Nephron progenitor cell (in vitro differentiated cells): Measurements from ENCODE around the gene CHKA.
A peak's percentile ranks its signal among the peaks of the same experiment; 100 is the strongest.

Source experiments
- DNase-seq: peaks from one replicate; pipeline ENCODE4 v3.0.0; 2021
- H3K27ac Mint-ChIP-seq: 2 replicates; pipeline ENCODE4 v1.8.0; 2021; ENCODE audit warnings: mild to moderate bottlenecking, moderate library complexity, mixed read lengths
- H3K27me3 Mint-ChIP-seq: 2 replicates; pipeline ENCODE4 v1.8.0; 2021; ENCODE audit warnings: mild to moderate bottlenecking, low read depth, mixed read lengths; ENCODE audit not compliant: poor library complexity
- H3K36me3 Mint-ChIP-seq: 2 replicates; pipeline ENCODE4 v1.8.0; 2021; ENCODE audit warnings: low read depth, mixed read lengths
- H3K4me1 Mint-ChIP-seq: 2 replicates; pipeline ENCODE4 v1.8.0; 2021; ENCODE audit warnings: mixed read lengths
- H3K4me3 Mint-ChIP-seq: 2 replicates; pipeline ENCODE4 v1.8.0; 2021; ENCODE audit warnings: mild to moderate bottlenecking, moderate library complexity, mixed read lengths
- H3K9me3 Mint-ChIP-seq: 2 replicates; pipeline ENCODE4 v1.8.0; 2021; ENCODE audit warnings: mild to moderate bottlenecking, moderate library complexity, mixed read lengths
- CTCF ChIP-seq: fragments of 200-600 bp; sonication (generic); IDR thresholded peaks from 2 replicates; pipeline ENCODE4 v1.5.0; 2021; ENCODE audit warnings: antibody characterized with exemption

The CHKA gene

GRCh38 chr11:68010090-68011041 is 110.8 kb downstream of the CHKA start, which contains the start of gene ALDH3B1:
TSS of gene ALDH3B1 (plus strand) at chr11:68010327. CDS start at chr11:68015298, 4,971 bp downstream.
- Mint-ChIP-seq H3K4me1 (peaks cover 33% of the 10 kb centered on the region), H3K4me3 (no peak within 1 kb of the TSS), H3K27ac (peak within 1 kb of the TSS; percentile 20), H3K36me3 (no peaks in the 10 kb centered on the region), H3K27me3 (peaks cover 12% of the 10 kb centered on the region), H3K9me3 (no peaks in the 10 kb centered on the region)
- TF ChIP-seq CTCF, result no peak
- peak; percentile 48 for DNase-seq

GRCh38 chr11:68009391-68010089 is 111.6 kb downstream of the CHKA start:
- H3K4me1 Mint-ChIP-seq, result peaks cover 39% of the 10 kb centered on the region
- no peaks in the 10 kb centered on the region for H3K9me3 Mint-ChIP-seq
- no peak for DNase-seq
- H3K4me3 Mint-ChIP-seq, result no peak overlapping the region
- H3K27ac Mint-ChIP-seq, result peak overlapping the region; percentile 20
- TF ChIP-seq CTCF, result no peak
- peaks cover 20% of the 10 kb centered on the region for H3K27me3 Mint-ChIP-seq
- no peaks in the 10 kb centered on the region for H3K36me3 Mint-ChIP-seq

GRCh38 chr11:68008381-68009337 is 112.5 kb downstream of the CHKA start:
- Mint-ChIP-seq H3K4me1 (peaks cover 34% of the 10 kb centered on the region), H3K4me3 (no peak overlapping the region), H3K9me3 (no peaks in the 10 kb centered on the region), H3K27me3 (peaks cover 26% of the 10 kb centered on the region), H3K36me3 (no peaks in the 10 kb centered on the region), H3K27ac (peak overlapping the region; percentile 20)
- TF ChIP-seq CTCF, result no peak
- no peak for DNase-seq

- H3K27me3 Mint-ChIP-seq, result peaks cover 32% of the 10 kb centered on the region
- no peaks in the 10 kb centered on the region for H3K36me3 Mint-ChIP-seq
- H3K27ac Mint-ChIP-seq, result no peak overlapping the region
- DNase-seq, result no peak
- H3K9me3 Mint-ChIP-seq, result no peaks in the 10 kb centered on the region
- H3K4me1 Mint-ChIP-seq, result peaks cover 32% of the 10 kb centered on the region
- TF ChIP-seq CTCF, result no peak
- no peak overlapping the region for H3K4me3 Mint-ChIP-seq
These were observed 113.4 kb downstream of the CHKA start for GRCh38 chr11:68007498-68008380.
